SK-N-SH (cell line): ENCODE data around the gene GATD1. TPM values are rescaled to one million over a fixed set of nuclear protein-coding genes. Genes with fewer than 3 reads are reported as not detected.

Experiments used
- CTCF ChIA-PET: fragments of 300-600, 350-600 bp; formaldehyde crosslinking; extraction: SDS; loops from one replicate; lab custom pipeline; 2021; lab: Yijun Ruan, JAX
- POLR2A ChIA-PET: fragments of 350-600 bp; sonication (Branson Sonifier 250); formaldehyde crosslinking; extraction: SDS; loops from one replicate; lab custom pipeline; 2020; ENCODE audit warnings: antibody characterized with exemption, inconsistent platforms; lab: Yijun Ruan, JAX
- DNase-seq: peaks from one replicate; pipeline ENCODE4 v3.0.0; 2012
- H2AFZ ChIP-seq: fragments of 200-600 bp; sonication (generic); 2 replicates; pipeline ENCODE4 v1.8.1; 2016; ENCODE audit warnings: antibody characterized with exemption, mild to moderate bottlenecking, low read depth
- H3F3A ChIP-seq: fragments of 200-600 bp; sonication (generic); replicated peaks from 2 replicates; pipeline ENCODE3; 2016; ENCODE audit warnings: antibody characterized with exemption, mild to moderate bottlenecking; ENCODE audit not compliant: insufficient read depth
- H3K27ac ChIP-seq, 2 experiments: fragments of 200-500 bp in 1 of 2; fragments of 200-600 bp in 1 of 2; sonication (Bioruptor generic) in 1 of 2; sonication (generic), shearing (Covaris generic) in 1 of 2; 2 replicates each; pipeline versions ENCODE4 v1.5.1 to v1.6.1; 2014 to 2016; ENCODE audit warnings: low read depth in 2 of 2, inconsistent platforms in 1 of 2, low read length in 1 of 2, mild to moderate bottlenecking in 1 of 2, mixed read lengths in 1 of 2
- H3K27me3 ChIP-seq: fragments of 200-600 bp; sonication (generic), shearing (Covaris generic); 2 replicates; pipeline ENCODE4 v1.6.1; 2016; ENCODE audit warnings: mixed run types; ENCODE audit not compliant: insufficient read depth
- H3K36me3 ChIP-seq, 2 experiments: fragments of 200-500 bp in 1 of 2; fragments of 200-600 bp in 1 of 2; sonication (Bioruptor generic) in 1 of 2; sonication (generic) in 1 of 2; replicated peaks in 1 of 2; 2 replicates each; pipeline versions ENCODE3 to v1.5.1; 2014 to 2016; ENCODE audit warnings: low read length in 1 of 2, mild to moderate bottlenecking in 1 of 2; ENCODE audit not compliant: insufficient read depth in 2 of 2, control insufficient read depth in 1 of 2
- H3K4me1 ChIP-seq, 2 experiments: fragments of 200-500 bp in 1 of 2; fragments of 200-600 bp in 1 of 2; sonication (Bioruptor generic) in 1 of 2; sonication (generic), shearing (Covaris generic) in 1 of 2; 2 replicates each; pipeline versions ENCODE4 v1.5.1 to v1.6.1; 2014 to 2016; ENCODE audit warnings: low read depth in 1 of 2, low read length in 1 of 2, mixed run types in 1 of 2; ENCODE audit not compliant: insufficient read depth in 2 of 2, control insufficient read depth in 1 of 2
- H3K4me2 ChIP-seq: fragments of 200-600 bp; sonication (generic), shearing (Covaris generic); 2 replicates; pipeline ENCODE4 v1.6.1; 2017; ENCODE audit warnings: mixed run types
- H3K4me3 ChIP-seq, 2 experiments: fragments of 200-500 bp in 1 of 2; fragments of 200-600 bp in 1 of 2; sonication (Bioruptor generic) in 1 of 2; sonication (generic), shearing (Covaris generic) in 1 of 2; 2 replicates each; pipeline versions ENCODE4 v1.5.1 to v1.8.1; 2014 to 2016; ENCODE audit warnings: low read depth in 2 of 2, inconsistent platforms in 1 of 2, low read length in 1 of 2, mild to moderate bottlenecking in 1 of 2, mixed read lengths in 1 of 2, moderate library complexity in 1 of 2
- H3K79me2 ChIP-seq: fragments of 200-600 bp; sonication (generic); 2 replicates; pipeline ENCODE4 v1.8.1; 2017; ENCODE audit warnings: mild to moderate bottlenecking; ENCODE audit not compliant: insufficient read depth
- H3K9ac ChIP-seq: fragments of 200-600 bp; sonication (generic); 2 replicates; pipeline ENCODE4 v1.6.1; 2017; ENCODE audit warnings: mixed run types
- H3K9me2 ChIP-seq: fragments of 200-600 bp; sonication (generic); 2 replicates; pipeline ENCODE4 v1.6.1; 2017; ENCODE audit warnings: mixed run types
- H3K9me3 ChIP-seq: fragments of 200-600 bp; sonication (generic); 2 replicates; pipeline ENCODE4 v1.6.1; 2017; ENCODE audit warnings: mixed run types, mild to moderate bottlenecking, moderate library complexity
- H4K20me1 ChIP-seq: fragments of 200-600 bp; sonication (generic); 2 replicates; pipeline ENCODE4 v1.6.1; 2017; ENCODE audit warnings: mild to moderate bottlenecking, mixed run types; ENCODE audit not compliant: insufficient read depth
- CTCF ChIP-seq: fragments of 200-600 bp; sonication (generic); IDR thresholded peaks from 2 replicates; pipeline ENCODE4 v1.6.1; 2017; ENCODE audit warnings: antibody characterized with exemption, mild to moderate bottlenecking, moderate library complexity
- ELF1 ChIP-seq: IDR thresholded peaks from 2 replicates; pipeline ENCODE4 v1.4.0; 2012
- EP300 ChIP-seq, 2 experiments: IDR thresholded peaks; 2 replicates each; pipeline versions ENCODE4 v1.4.0 to v1.6.1; 2012; ENCODE audit warnings: borderline replicate concordance in 1 of 2, low read depth in 1 of 2, low read length in 1 of 2
- EZH2phosphoT487 ChIP-seq: fragments of 200-600 bp; sonication (generic); IDR thresholded peaks from 2 replicates; pipeline ENCODE4 v1.6.1; 2017; ENCODE audit warnings: low read depth, mixed run types, mild to moderate bottlenecking, antibody characterized with exemption, moderate library complexity, borderline replicate concordance
- FOXJ3 ChIP-seq: sonication (generic); formaldehyde crosslinking; IDR thresholded peaks from 2 replicates; pipeline ENCODE4 v1.5.1; 2020; ENCODE audit warnings: mild to moderate bottlenecking, missing genetic modification reagents
- FOXM1 ChIP-seq: IDR thresholded peaks from 2 replicates; pipeline ENCODE4 v1.4.0; 2012; ENCODE audit warnings: low read depth, mild to moderate bottlenecking
- GATA2 ChIP-seq: sonication (generic); formaldehyde crosslinking; IDR thresholded peaks from 2 replicates; pipeline ENCODE4 v1.5.0; 2020; ENCODE audit warnings: mild to moderate bottlenecking, missing genetic modification reagents
- IRF3 ChIP-seq: fragments of 150-350 bp; IDR thresholded peaks from 2 replicates; pipeline ENCODE4 v1.6.1; 2016; ENCODE audit warnings: mild to moderate bottlenecking, low read depth, low read length
- JUND ChIP-seq: IDR thresholded peaks from 2 replicates; pipeline ENCODE4 v1.4.0; 2012
- MXI1 ChIP-seq: IDR thresholded peaks from 2 replicates; pipeline ENCODE4 v1.6.1; 2012; ENCODE audit warnings: mild to moderate bottlenecking, low read depth, low read length, improper control_type of control experiment
- NFIC ChIP-seq: IDR thresholded peaks from 2 replicates; pipeline ENCODE4 v1.4.0; 2012; ENCODE audit warnings: borderline replicate concordance
- PBX3 ChIP-seq: IDR thresholded peaks from 2 replicates; pipeline ENCODE4; 2012
- RFX5 ChIP-seq: IDR thresholded peaks from 2 replicates; pipeline ENCODE4 v1.6.1; 2012; ENCODE audit warnings: mild to moderate bottlenecking, improper control_type of control experiment, low read length
- SIN3A ChIP-seq: IDR thresholded peaks from 2 replicates; pipeline ENCODE4 v1.6.1; 2012; ENCODE audit warnings: low read depth, mild to moderate bottlenecking, low read length, moderate library complexity, borderline replicate concordance
- TAF1 ChIP-seq: IDR thresholded peaks from 2 replicates; pipeline ENCODE4 v1.6.1; 2012; ENCODE audit warnings: low read depth, mild to moderate bottlenecking, low read length, moderate library complexity, borderline replicate concordance
- TCF12 ChIP-seq: IDR thresholded peaks from 2 replicates; pipeline ENCODE4 v1.4.0; 2012
- YY1 ChIP-seq: IDR thresholded peaks from 2 replicates; pipeline ENCODE4 v1.4.0; 2012; ENCODE audit warnings: low read depth, mild to moderate bottlenecking
- ZBTB33 ChIP-seq: IDR thresholded peaks from 2 replicates; pipeline ENCODE4 v1.4.0; 2012; ENCODE audit warnings: low read depth, borderline replicate concordance
- WGBS: methylation state at CpG from one replicate; pipeline ENCODE4 v1.1.6; 2017; ENCODE audit warnings: low lambda C conversion rate; 5-methylcytosine and 5-hydroxymethylcytosine counted together
- polyA plus RNA-seq, 3 experiments: library from polyadenylated mRNA; depleted of rRNA; stranded (reverse); fragments of >200 nt; gene quantifications; 2 replicates each; pipeline ENCODE4 v1.2.3, GENCODE V29; 2012

GATD1 gene
- polyA plus RNA-seq, 1 of the 3 experiments (the other 2 are of a cell fraction), result 86.2 TPM

GRCh38 chr11:727281-727701, 50.0 kb downstream of the GATD1 start:
- no peak for TF ChIP-seq EZH2phosphoT487
- no peak for TF ChIP-seq YY1
- TF ChIP-seq TAF1, result no peak
- TF ChIP-seq ZBTB33, result no peak
- no peak for TF ChIP-seq ELF1
- no peak for TF ChIP-seq RFX5
- TF ChIP-seq PBX3, result no peak
- no peak for TF ChIP-seq FOXM1
- TF ChIP-seq EP300 (IDR thresholded peaks at IDR 0.05; ENCODE audit: borderline replicate concordance in 1 of 2, low read depth in 1 of 2, low read length in 1 of 2), result no peak
- TF ChIP-seq GATA2, result no peak
- no peak for TF ChIP-seq NFIC

GRCh38 chr11:726278-727220, 50.7 kb downstream of the GATD1 start:
- Histone ChIP-seq H3F3A (peaks cover 9% of the 10 kb centered on the region), H3K4me3 (peak overlapping the region in 1 of 2 experiments; percentile 19; a peak in 1 of 4 replicates), H3K27me3 (peaks cover 21% of the 10 kb centered on the region), H2AFZ (no peak overlapping the region), H3K9me2 (no peaks in the 10 kb centered on the region), H3K79me2 (no peaks in the 10 kb centered on the region), H3K9me3 (no peaks in the 10 kb centered on the region), H4K20me1 (no peaks in the 10 kb centered on the region), H3K4me2 (peak overlapping the region; percentile 15; the same call in 1 of the 2 replicates), H3K27ac (no peak overlapping the region), H3K9ac (no peak overlapping the region), H3K4me1 (peaks cover 0 to 13% of the 10 kb centered on the region in 2 experiments; a peak in 1 of 4 replicates), H3K36me3 (no peaks in the 10 kb centered on the region)
- WGBS, result 64% methylated on average over 23 of the region's 61 CpGs
- peak; percentile 71 for DNase-seq
- CTCF ChIA-PET, result interaction anchor here (0.8 to 11.8 kb wide), 22 partner anchors 7 to 278 kb away, joined by 3 to 150 read pairs (median 7); partner anchors contain the start of genes DEAF1, TALDO1 and TMEM80
- POLR2A ChIA-PET, result no interaction called here
- TF ChIP-seq EZH2phosphoT487 (no peak), IRF3 (no peak), FOXJ3 (no peak), PBX3 (no peak), TCF12 (no peak), CTCF (no peak), EP300 (IDR thresholded peaks at IDR 0.05; ENCODE audit: borderline replicate concordance in 1 of 2, low read depth in 1 of 2, low read length in 1 of 2) (no peak), MXI1 (no peak), JUND (no peak), SIN3A (no peak), ELF1 (no peak)

More at GRCh38 chr11:727281-727701, 50.0 kb downstream of the GATD1 start:
- peaks cover 9% of the 10 kb centered on the region for H3F3A ChIP-seq
- no peak overlapping the region for H3K4me3 ChIP-seq
- H3K9me3 ChIP-seq, result no peaks in the 10 kb centered on the region
- H4K20me1 ChIP-seq, result no peaks in the 10 kb centered on the region
- 92% methylated on average over 4 of the region's 12 CpGs for WGBS
- H3K79me2 ChIP-seq, result no peaks in the 10 kb centered on the region
- H3K27ac ChIP-seq, result no peak overlapping the region
- H3K4me2 ChIP-seq, result no peak overlapping the region
- H3K36me3 ChIP-seq, result no peaks in the 10 kb centered on the region
- POLR2A ChIA-PET, result no interaction called here
- H3K27me3 ChIP-seq, result peaks cover 14% of the 10 kb centered on the region
- H3K9ac ChIP-seq, result no peak overlapping the region
- no peak overlapping the region for H2AFZ ChIP-seq
- peak; percentile 31 for DNase-seq
- H3K9me2 ChIP-seq, result no peaks in the 10 kb centered on the region
- CTCF ChIA-PET, result interaction anchor here (0.6 to 11.8 kb wide), 30 partner anchors 8 to 180 kb away, joined by 3 to 150 read pairs (median 6); partner anchors contain the start of genes DEAF1, EPS8L2, TALDO1 and TMEM80
- peaks cover 0 to 10% of the 10 kb centered on the region in 2 experiments; a peak in 1 of 4 replicates for H3K4me1 ChIP-seq
